Testis (tissue), 3 donors: ENCODE data around the gene MRPS7. TPM values are rescaled to one million over a fixed set of nuclear protein-coding genes. Genes with fewer than 3 reads are reported as not detected.

Source experiments
- DNase-seq: peaks from one replicate; pipeline ENCODE4 v3.0.0-alpha.2; 2019
- H3K27ac ChIP-seq, 2 donors: fragments of 200-600 bp; sonication (generic); one replicate each; pipeline ENCODE4 v1.5.1; 2019
- H3K27me3 ChIP-seq: fragments of 200-600 bp; sonication (generic); one replicate; pipeline ENCODE4 v1.5.1; 2019
- H3K36me3 ChIP-seq: fragments of 200-600 bp; sonication (generic); one replicate; pipeline ENCODE4 v1.5.1; 2017; ENCODE audit warnings: low read depth; ENCODE audit errors: missing control alignments
- H3K4me1 ChIP-seq: fragments of 200-600 bp; sonication (generic); one replicate; pipeline ENCODE4 v1.5.1; 2019
- H3K4me3 ChIP-seq, 2 donors: fragments of 200-600 bp; sonication (generic); one replicate each; pipeline ENCODE4 v1.5.1; 2017 to 2019
- H3K9me3 ChIP-seq: fragments of 200-600 bp; sonication (generic); one replicate; pipeline ENCODE4 v1.5.1; 2017
- POLR2A ChIP-seq: fragments of 450-650 bp; IDR thresholded peaks from one replicate; pipeline ENCODE4 v1.6.1; 2017; ENCODE audit warnings: antibody characterized with exemption, mild to moderate bottlenecking, moderate library complexity
- WGBS, 2 donors: methylation state at CpG; one replicate each; pipeline ENCODE4 v1.1.5; 2018; 5-methylcytosine and 5-hydroxymethylcytosine counted together
- intact Hi-C: fragments of 100-400 bp; cut with DNase I; formaldehyde crosslinking; loops from one replicate; pipeline ENCODE4 v1.15.1; 2023; ENCODE audit warnings: low total_unique reads
- polyA plus RNA-seq: library from polyadenylated mRNA; stranded (reverse); fragments of 350-450 nt; fragmentation: Illumina TruSeq; extraction: RNeasy Lipid Tissue Mini Kit (QIAGEN cat#74804); gene quantifications from one replicate; pipeline ENCODE4 v1.2.3, GENCODE V29; 2014; ENCODE audit warnings: low read depth, low replicate concordance; ENCODE audit not compliant: insufficient read depth
- total RNA-seq, 2 donors: library from RNA; depleted of rRNA; stranded (reverse); fragments of >200 nt; gene quantifications; one replicate each; pipeline ENCODE4 v1.2.3, GENCODE V29; 2016
- TF ChIP-seq, protein P1 (sequence below), 3 experiments: fragments of 450-650 bp in 2 of 3; fragments of 200-600 bp in 1 of 3; sonication (generic) in 1 of 3; IDR thresholded peaks; one replicate each; pipeline ENCODE4 v1.5.1; 2016 to 2019; ENCODE audit warnings: antibody characterized with exemption in 3 of 3, mild to moderate bottlenecking in 2 of 3, moderate library complexity in 1 of 3

Gene MRPS7
- total and polyA plus RNA-seq, 3 donors from 2014 or later = 53.3 to 83.5 (median 72.9) TPM

DNA sequence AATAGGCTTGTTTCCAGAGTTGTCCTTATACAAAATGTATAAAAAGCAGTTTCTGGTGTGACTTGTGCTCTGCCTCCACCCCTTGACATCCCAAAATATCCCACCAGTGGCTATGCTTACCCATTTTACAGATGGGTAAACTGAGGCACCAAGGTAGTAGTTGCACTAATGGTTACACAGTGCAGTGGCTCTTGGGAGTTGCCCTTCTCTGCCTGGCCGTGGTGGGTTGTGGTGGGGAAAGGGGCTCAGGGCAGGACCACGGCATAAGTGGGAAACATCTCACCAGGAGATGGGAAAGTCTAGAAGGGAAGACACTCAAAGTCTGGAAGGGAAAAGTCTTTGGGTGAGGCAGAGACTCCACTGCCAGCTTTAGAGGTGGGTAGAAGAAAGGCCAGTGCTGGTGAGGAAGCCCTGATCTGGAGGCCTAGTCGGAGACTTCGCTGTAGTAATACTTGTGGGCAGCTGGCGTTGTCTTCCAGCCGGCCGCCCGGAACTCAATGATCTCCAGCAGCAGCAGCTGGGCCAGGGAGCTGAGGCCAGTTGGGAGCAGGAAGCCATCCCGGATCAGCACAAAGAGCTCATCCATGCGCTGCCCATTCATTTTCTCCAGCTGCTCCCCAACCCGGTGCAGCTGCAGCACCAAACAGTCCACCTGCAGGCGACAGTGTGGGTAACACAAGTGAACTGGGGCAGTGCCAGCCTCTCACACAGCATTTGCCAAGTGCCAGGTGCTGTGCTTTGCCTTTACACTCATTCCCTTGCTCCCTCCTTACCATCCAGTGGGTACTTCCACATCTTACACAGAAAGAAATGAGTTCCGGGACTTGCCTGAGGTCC lies 4.9 kb downstream of the MRPS7 start:
- no peak overlapping the region for H3K27ac ChIP-seq
- H3K36me3 ChIP-seq = no peaks in the 10 kb centered on the region
- WGBS, 2 donors = 66 to 77% methylated on average over 13 of the region's 13 CpGs

DNA sequence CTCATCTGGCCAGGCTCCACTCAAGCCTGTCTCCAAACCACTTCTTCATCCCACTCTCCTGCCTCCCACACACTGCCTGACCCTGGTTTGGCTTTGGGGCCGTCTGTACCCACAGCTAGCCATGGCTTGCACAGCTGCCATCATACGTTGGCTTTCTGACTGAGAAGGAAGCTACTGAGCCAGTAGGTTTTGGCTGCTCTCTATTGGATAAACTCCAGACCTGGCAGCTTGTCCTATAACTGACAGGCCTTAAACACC lies 5.4 kb downstream of the MRPS7 start:
- Histone ChIP-seq H3K4me1 (peaks cover 13% of the 10 kb centered on the region), H3K27me3 (no peaks in the 10 kb centered on the region), H3K36me3 (no peaks in the 10 kb centered on the region), H3K9me3 (no peaks in the 10 kb centered on the region), H3K27ac (no peak overlapping the region), H3K4me3 (no peak overlapping the region)
- intact Hi-C loops = no loop called here
- DNase-seq = no peak
- 55 to 56% methylated on average over 2 of the region's 2 CpGs for WGBS, 2 donors
- no peak for TF ChIP-seq POLR2A
- TF ChIP-seq, protein P1, sequence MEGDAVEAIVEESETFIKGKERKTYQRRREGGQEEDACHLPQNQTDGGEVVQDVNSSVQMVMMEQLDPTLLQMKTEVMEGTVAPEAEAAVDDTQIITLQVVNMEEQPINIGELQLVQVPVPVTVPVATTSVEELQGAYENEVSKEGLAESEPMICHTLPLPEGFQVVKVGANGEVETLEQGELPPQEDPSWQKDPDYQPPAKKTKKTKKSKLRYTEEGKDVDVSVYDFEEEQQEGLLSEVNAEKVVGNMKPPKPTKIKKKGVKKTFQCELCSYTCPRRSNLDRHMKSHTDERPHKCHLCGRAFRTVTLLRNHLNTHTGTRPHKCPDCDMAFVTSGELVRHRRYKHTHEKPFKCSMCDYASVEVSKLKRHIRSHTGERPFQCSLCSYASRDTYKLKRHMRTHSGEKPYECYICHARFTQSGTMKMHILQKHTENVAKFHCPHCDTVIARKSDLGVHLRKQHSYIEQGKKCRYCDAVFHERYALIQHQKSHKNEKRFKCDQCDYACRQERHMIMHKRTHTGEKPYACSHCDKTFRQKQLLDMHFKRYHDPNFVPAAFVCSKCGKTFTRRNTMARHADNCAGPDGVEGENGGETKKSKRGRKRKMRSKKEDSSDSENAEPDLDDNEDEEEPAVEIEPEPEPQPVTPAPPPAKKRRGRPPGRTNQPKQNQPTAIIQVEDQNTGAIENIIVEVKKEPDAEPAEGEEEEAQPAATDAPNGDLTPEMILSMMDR (IDR thresholded peaks at IDR 0.05) = no peak

More for the DNA sequence above, 4.9 kb downstream of the MRPS7 start:
- H3K9me3 ChIP-seq = no peaks in the 10 kb centered on the region
- DNase-seq = no peak
- TF ChIP-seq, protein P1 (IDR thresholded peaks at IDR 0.05) = no peak
- no peak for TF ChIP-seq POLR2A
- H3K4me3 ChIP-seq = no peak overlapping the region
- peaks cover 10% of the 10 kb centered on the region for H3K4me1 ChIP-seq
- intact Hi-C loops = no loop called here
- no peaks in the 10 kb centered on the region for H3K27me3 ChIP-seq

DNA sequence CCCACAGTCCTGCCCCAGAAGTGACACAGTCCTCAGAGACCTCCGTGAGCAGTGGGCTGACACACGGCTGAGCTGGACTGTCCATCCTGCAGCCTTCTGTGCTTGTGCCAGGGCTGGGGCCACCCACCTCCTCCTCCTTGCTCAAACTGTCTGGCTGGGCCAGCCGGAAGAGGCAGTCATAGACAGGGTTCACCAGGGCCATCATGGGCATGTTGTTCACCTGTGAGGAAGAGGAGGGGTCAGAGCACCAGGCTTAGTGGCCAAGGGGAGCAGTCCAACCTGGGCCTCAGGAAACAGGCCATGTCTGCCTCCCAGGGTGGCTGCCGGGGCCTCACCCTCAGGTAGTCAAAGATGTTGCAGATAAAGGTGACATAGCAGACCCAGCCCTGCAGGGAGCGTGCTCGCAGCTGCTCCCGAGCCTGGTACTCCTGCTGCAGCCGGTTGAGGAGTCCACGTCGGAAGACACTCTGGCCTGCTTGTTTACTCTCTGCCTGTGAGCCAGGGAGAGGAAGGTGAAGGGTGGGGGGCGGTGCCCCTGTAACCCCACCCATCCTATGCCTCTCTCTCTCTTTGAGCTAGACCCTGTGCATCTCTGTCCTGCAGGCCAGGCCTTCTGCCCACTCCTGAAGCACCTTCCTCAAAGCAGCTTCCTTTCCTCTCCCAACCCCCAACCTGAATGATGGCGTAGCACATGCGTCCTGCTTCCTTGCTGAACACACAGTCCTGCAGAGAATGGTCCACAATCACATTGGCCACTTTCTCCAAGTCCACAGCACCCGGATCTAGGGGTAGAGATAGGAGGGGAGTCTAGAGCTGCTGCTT lies 5.9 kb downstream of the MRPS7 start:
- intact Hi-C loops = no loop called here
- H3K36me3 ChIP-seq = no peaks in the 10 kb centered on the region

GRCh38 chr17:75269844-75270217 lies 8.2 kb downstream of the MRPS7 start:
- H3K27ac ChIP-seq = peak overlapping the region; percentile 81 to 86

More for the DNA sequence above, 5.9 kb downstream of the MRPS7 start:
- 51 to 74% methylated on average over 13 to 14 of the region's 14 CpGs for WGBS, 2 donors
- TF ChIP-seq POLR2A = no peak
- TF ChIP-seq, protein P1 (IDR thresholded peaks at IDR 0.05) = no peak
- Histone ChIP-seq H3K4me1 (peaks cover 14% of the 10 kb centered on the region), H3K27ac (no peak overlapping the region), H3K4me3 (no peak overlapping the region), H3K27me3 (no peaks in the 10 kb centered on the region), H3K9me3 (no peaks in the 10 kb centered on the region)
- DNase-seq = no peak

More at GRCh38 chr17:75269844-75270217, 8.2 kb downstream of the MRPS7 start:
- Histone ChIP-seq H3K27me3 (no peaks in the 10 kb centered on the region), H3K4me1 (peaks cover 16% of the 10 kb centered on the region), H3K36me3 (no peaks in the 10 kb centered on the region), H3K4me3 (peak overlapping the region; percentile 73 to 78), H3K9me3 (no peaks in the 10 kb centered on the region)
- intact Hi-C loops = no loop called here
- no peak for TF ChIP-seq POLR2A
- TF ChIP-seq, protein P1 (IDR thresholded peaks at IDR 0.05) = no peak
- DNase-seq = no peak
- 13 to 20% methylated on average over 5 to 6 of the region's 6 CpGs for WGBS, 2 donors
